ENCODE measurements around the gene VPS37B.
"Not testable (repeated sequence)": the region's sequence is repeated elsewhere in the genome, so short reads cannot be mapped to it uniquely, and the experiment has no call there.

Gene VPS37B

DNA sequence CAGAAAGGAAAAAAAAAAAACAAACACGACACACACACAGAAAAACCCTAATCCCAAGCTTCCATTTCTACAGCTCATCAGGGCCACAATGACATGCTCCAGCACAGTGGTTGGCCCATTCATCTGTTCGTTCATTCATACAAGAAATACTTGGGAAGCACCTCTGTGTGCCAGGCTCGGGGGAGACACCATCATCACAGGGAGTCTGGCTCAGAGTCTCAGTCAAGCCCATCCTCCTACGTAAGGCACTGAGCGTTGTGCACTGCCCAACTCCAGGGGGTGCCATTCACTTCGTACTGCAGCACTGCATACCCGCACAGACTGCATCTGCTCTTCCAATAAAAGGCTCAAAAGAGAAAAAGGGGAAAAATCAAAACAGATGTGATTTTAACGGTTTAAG is 15.3 kb downstream of the VPS37B start:
- no peak for DNase-seq

DNA sequence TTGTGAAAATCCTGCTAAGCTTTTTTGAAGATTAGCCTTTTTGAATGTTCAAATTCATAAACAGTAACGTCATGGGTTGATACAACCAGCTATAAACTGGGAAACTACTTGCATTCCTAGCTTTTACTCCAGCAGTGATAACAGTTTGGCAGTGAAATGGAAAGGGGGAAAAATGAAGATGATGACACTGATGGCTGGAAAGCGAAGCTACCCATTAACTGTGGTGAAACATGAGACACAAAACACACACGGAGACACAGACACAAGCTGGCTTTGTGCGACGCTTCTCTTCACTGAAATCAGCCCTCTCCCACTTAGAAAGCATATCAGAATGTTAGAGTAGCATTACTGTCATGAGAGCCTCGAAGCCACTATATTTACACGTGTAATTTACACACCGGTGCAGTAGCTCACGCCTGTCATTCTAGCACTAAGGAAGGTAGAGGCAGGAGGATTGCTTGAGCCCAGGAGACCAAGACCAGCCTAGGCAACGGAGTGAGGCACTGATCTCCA is 15.7 kb downstream of the VPS37B start:
- no peak for DNase-seq

DNA sequence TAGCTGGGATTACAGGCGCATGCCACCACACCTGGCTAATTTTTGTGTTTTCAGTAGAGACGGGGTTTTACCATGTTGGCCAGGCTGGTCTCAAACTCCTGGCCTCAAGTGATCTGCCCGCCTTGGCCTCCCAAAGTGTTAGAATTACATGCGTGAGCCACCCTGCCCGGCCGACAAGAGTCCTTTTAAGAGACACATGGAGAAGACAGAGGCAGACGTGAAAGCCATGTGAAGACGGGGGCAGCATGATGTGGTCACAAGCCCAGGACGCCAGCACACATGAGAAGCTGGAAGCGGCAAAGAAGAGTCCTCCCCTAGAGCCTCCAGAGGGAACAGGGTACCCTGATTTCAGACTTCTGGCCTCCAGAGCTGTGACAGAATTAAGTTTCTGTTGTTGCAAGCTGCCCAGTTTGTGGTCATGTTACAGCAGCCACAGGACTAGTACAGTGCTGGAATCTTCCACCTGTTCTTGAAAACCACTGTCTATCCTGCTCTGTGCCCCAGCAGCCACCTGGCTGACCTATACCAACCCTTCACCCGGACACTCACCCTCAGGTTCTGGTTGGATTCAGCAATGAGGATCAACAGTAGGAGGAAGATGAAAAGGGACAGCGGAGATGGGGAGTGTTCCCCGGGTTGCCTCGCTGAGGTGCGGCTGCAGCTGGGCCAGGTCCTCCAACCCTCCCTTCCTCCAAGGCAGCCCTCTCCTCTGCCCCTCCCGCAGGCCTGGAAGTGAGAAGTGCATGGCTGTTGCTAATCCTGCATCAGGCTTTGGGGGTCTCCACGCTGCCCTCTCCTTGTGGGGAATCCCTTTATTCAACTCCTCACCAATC is 16.9 kb downstream of the VPS37B start:
- no peak for DNase-seq

DNA sequence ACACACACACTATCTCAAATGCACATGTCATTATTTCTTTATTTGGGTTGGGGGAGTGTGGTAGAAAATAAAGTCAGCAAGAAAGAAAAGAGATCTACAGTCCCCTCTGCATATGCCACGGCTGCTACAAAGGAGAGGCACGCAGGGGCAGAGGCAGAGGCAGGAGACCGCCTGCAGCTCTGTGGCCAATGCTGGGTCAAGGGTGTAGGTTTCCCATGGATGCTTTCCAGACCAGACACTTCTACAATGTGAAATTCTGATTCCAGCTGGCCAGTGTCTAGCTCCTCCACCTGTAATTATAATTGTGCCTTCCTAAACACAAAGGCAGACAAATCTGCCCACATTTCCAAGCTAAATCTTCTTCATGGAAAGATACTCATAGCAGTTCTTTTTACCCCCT is 19.2 kb downstream of the VPS37B start:
- no peak for DNase-seq

DNA sequence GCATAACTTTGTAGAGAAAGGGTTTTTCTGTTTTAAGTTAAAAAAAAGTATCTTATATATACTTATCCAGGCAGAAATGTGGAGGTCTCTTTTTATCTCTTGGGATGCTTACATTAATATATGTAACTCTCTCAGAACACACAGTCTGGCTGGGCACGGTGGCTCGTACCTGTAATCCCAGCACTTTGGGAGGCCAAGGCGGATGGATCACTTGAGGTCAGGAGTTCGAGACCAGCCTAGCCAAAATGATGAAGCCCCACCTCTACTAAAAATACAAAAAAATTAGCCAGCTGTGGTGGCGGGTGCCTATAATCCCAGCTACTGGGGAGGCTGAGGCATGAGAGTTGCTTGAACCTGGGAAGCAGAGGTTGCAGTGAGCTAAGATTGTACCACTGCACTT is 19.6 kb downstream of the VPS37B start:
- DNase-seq, result not testable (repeated sequence)

DNA sequence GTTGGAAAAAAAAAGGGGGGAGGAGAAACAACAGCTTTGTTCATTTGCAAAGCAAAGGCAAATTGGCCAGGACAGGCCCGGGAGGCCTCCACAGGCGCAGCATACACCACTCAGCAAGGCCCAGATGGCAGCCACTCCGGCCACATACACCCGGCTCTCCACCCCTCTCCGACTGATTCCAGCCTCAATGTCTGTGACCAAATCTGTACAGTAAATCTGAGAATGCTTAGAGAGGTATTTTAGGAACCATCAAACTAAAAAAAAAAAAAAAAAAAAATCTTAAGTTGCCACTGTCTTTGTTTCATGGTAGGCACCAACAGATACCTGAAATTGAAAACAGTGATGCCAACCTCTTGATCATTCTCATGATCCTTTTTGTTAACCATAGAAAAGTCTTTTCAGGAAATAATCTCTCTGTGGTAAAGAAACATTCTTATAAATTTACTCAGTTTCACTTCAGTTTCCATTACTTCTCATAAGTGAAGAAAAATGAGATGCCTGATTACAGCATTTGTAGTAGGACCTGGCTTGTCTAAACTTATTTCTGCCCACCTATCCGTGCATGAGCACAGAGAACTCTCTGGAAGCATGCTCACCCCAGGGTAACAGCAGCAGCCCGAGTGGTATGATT is 20.2 kb downstream of the VPS37B start:
- no peak for DNase-seq

DNA sequence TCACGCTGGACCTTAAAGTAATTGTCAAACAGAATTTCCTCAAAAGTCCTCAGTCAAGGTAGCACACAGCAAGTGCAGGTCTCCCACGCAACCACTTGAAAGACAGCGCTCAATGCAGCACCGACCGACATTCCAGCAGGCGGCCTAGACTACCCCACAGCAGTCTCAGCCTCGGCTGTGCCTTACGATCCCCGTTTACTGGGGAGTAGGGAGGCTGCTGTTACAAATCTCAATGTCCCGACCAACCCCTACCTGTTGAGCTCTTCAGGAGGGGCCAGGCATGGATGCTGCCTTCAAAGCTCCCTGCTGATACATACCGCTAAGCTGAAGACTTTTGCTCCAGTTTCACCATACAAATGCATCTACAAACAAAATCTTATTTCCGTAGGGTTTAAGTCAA is 21.8 kb downstream of the VPS37B start:
- DNase-seq, result peak; percentile 18

DNA sequence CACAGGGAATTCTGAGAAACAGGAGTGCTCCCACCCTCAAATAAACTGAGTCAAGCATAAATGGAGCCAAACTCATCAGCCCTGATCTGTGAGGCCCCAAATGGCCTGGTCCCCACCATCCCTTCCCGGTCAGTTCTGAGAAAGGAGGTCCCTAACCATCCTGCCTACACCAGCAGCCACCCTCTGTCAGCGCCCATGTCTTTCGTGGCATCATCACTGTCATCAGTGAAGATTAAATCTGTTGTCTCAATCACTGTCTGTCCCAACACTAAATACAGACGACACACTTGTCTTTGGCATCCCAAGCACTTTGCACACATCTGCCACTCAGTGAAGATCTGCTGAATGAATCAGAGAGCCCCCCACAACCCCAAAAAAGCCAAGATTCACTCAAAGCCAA is 22.4 kb downstream of the VPS37B start:
- no peak for DNase-seq

DNA sequence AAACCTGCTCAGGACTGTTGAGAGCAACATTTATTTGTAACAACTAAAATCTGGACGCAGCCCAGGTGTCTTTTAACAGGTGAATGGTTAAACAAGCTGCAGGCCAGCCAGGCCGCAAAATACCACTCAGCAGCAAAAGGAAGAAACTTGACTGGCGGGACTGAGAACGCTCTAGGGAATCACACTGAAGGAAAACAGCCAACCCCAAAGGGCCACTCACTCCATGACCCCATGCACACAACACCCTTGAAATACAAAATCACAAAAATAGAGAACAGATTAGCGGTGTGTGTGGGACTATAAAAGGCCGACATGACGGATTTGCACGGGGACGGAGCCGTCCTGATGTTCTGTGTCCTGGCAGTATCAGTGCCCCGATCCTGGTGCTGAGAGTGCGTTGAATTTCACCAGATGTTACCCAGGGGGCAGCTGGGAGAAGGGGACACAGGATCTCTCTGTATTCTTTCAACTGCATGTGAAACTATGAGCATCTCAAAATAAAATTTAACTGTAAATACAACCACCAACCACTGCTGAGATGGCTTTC is 23.0 kb downstream of the VPS37B start:
- DNase-seq, result no peak

DNA sequence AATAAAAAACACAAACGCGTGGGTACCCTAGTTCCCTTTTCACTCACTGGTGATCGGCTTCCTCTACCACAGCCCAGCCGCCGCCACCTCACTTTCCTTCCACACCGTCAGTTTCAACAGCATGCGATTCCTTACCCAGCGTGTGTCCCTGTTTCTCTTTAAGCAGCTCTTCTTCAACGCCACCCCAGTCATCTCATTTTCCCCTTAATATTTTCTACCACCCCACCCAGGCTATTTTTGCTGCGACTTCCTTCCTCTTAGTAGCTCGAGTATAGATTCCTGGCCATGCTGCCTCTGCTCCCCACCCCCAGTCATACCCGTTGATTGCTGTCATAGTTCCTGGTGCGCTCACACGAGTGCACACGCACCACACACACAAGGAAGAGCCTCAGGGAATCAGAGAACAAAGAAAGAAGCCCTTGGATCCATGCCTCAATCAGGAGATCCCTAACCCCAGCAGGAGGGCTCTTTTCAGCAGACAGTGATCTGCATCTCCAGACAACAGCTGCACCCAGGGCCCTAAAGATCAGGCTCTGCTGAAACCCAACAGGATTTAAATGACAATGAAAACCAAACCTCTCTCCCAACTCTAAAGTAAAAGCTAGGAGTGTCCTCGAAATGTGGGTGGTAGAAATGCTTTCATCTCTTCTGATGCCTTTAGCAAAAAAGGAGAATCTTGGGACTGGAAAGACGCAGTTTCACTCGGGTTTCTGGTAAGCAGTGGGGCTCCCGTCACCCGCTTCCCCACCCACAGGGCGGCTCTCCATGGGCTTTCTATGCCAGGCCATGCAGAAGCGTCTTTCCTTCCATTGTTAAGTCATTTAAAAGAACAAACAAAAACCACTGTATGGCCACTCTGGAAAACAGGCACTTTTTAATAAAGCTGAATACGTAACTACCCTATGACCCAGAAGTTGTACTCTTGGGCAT is 23.8 kb downstream of the VPS37B start:
- no peak for DNase-seq

DNA sequence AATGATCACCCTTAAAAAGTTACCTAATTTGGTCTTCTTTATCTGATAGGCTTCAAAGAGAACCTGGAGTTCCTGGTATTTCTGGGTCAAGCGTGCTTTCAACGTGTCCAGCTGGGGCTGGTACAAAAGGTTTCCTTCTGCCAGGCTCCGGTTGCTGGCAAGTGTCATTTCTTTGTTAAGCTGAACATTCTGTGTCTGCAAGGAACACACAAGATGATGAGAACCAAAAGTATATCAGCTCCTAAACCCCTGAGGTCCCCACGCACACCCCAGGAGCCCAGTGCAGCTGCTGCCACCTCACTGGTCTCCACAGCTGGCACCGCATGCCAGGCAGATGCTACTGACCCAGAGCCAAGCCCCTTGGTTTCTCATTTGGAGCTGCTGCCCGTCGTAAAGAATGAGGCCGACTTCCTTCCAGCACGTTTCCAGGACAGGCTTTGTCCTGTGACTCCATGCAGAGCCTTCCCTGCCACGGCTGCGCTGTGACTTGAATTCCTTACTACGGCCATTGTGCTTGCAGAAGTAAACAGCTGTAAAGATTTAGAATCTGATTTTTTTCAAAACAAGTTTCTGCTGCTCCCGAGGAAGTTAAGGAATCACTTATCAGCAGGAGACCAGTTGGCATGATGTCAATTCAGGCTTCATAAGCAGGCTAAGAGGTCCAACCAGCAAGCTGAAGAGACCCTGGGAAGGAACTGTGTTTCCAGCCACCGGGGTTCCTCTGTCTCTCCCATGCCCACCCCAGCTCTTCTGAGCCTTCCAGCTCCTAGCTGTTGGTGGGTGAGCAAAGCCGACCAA is 24.9 kb downstream of the VPS37B start:
- no peak for DNase-seq

DNA sequence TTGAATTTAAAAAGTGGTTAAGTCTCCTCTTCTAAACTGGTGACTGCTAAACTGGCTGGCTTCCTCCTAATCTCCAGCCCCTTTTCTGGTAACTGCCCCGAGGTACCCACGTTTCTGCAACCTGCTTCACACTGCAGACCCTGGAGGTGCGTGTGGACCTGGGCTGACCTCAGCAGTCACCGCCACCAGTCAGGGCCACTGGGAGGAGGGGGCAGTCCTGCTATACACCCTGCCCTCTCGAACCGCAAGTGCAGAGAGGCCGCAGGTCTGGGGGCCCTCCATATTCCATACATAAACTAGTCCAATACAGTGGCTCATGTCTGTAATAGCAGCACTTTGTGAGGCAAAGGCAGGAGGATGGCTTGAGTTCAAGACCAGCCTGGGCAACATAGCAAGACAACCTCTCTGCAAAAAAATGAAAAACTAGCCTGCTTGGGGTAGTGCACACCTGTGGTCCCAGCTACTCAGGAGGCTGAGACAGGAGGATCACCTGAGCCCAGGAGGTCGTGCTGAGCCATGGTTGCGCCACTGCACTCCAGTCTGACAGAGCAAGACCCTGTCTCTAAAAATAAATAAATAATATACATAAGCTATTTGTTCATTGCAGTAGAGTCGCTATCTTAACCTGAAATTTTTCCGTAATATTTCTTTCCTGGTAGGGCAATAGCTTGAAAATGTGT is 25.6 kb downstream of the VPS37B start:
- no peak for DNase-seq

DNA sequence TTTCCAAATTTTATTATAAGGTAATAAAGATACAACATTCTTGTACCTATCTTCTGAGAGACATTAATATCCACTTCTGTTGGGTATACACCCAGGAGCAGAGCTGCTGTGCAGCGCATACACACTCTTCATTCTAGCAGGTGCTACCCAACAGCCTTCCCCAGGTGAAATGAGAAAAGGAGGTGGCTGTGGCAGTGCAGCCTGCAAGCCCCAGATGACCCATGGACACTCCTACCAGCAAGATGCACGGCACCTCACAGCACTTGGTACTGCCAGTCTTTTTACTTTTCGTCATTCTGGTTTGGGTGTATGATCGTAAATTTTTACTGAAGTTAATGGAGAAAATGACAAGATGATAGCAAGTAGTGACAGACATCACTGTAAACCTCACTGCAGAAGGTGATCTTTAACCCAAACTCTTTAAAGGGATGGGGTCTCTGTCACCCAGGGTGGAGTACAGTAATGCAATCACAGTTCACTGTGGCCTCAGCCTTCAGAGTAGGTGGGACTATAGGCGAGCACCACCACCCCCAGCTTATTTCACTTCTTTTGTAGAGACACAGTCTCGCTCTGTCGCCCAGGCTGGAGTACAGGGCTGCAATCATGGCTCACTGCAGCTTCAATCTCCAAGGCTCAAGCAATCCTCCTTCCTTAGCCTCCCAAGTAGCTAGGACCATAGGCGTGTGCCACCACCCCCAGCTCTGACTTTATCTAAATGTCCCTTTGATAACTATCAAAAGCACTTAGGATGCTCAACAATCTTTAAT is 26.5 kb downstream of the VPS37B start:
- no peak for DNase-seq

DNA sequence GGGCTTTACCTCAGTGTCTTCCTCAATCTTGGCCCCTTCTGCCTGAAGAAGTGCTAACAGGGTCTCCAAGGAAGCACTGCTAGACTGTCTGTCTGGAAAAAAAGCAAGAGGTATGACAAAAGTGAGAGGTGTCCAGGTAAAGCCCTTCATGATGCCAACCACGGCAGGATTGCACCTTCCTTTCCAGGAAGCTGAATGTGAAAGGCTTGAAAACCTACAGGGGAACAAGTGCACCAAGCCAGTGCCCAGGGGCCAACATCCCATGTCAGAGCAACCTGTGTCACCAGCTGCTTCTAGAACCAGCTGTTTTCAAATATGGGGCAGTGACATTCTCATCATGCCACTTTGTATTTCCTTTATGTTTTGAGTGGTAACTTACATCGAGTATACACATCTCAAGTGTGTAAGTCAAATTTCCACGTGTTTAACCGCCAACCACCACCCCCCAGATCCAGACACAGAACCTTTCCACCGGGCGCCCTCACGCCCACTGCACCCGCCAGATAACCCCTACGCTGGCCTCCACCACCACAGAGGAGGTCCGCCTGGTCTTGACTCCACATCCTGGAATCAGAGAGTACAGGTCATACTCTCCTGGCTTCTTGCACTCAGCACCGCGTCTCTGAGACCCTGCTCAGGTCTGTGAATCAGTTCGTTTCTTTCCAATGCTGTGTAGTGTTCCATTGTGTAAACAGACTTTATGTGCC is 27.3 kb downstream of the VPS37B start:
- no peak for DNase-seq

DNA sequence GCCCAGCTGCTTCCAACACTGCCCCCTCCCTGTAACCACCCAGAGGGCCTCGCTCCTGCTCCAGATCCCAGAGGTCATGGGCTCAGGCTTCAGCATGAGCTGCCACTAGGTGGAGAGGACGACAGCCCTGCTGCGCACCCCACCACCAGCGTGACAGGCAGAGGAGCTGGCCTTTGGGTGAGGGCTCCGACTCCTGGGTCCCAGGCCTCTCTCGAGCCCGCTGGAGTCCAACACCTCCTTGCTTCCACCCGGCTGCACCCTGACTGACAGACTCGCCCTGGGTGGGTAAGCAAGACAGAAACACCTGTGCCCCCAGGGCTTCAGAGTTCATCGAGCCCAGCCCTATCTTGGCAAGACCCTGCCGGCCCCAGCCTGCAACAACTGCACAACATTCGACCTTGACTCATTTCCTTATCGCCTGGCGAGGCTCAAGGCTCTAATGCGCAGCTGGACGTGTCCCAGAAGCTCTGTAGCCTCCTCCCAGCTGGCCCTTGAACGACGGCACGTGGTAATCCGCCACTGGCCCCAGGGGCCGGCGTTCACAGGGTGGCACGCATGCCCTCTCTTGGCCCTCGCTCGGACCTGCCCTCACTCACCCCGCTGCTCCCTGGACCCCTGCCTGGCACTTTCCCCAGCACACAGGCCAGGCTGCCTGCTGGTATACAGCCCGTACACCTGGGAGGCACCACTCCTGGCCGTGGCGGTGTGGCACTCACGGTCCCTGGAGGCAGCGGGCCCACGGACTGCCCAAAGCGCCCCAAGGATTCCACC is 28.0 kb downstream of the VPS37B start:
- no peak for DNase-seq

DNA sequence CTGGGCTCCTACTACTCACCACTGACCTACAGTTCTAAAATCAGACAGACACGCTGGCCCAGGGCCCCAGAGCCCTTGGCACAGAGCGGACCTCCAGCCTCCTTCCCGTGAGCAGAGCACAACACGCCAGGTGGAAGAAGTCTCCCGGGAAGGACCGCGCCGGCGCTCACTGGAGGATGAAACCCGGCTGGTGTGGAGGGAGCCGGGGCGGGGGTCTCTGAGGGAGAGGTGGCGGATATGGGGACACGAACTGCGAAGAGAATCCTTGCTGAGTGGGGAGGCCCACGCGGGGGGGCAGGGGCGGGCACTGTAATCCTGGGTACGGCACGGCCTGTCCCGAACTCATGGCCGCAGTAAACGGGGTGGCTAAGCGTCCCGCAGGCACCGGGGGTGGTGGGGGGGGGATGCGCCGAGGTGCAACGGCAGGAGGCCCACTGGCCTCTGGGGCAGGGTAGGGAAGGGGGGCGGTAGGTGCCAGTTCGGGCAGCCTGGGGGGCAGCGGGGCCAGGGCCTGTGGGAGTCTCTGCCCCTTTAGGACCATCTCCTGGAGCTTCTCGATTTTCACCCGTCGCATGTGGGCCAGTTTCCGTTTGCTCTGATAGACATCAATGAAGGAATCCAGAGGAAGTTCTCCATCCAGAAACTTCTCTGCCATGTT is 28.8 kb downstream of the VPS37B start:
- no peak for DNase-seq

DNA sequence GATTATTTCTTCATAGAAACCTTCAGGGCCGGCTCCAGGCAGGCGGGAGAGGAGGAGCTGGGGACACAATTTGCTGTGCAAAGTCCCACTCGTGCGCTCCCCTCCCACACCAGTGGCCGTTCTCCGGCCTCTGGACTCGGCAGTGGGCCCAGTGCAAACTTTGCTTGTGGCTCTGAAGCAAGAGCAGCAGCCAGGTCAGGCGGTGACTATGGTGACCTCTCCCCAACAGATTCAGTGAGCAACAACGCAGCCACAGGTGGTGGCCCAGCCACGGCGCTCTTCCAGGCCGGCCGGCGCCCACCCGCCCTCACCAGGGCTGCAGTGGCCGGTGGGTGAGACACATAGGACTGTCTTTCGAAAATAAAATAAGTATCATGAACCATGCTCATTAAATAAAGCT is 29.5 kb downstream of the VPS37B start:
- no peak for DNase-seq

All from effector CD8-positive, alpha-beta T cell (primary cell).